HG03280 (cell line): ENCODE results near the gene INPP5B.
"Not testable (repeated sequence)": the region's sequence is repeated elsewhere in the genome, so short reads cannot be mapped to it uniquely, and the experiment has no call there.

Experiments
- ATAC-seq: cut with Tn5 transposase; IDR thresholded peaks from one replicate; pipeline ENCODE4 v1.9.1; 2021; ENCODE audit warnings: mild to moderate bottlenecking, moderate library complexity; ENCODE audit not compliant: unreplicated experiment

INPP5B gene

DNA sequence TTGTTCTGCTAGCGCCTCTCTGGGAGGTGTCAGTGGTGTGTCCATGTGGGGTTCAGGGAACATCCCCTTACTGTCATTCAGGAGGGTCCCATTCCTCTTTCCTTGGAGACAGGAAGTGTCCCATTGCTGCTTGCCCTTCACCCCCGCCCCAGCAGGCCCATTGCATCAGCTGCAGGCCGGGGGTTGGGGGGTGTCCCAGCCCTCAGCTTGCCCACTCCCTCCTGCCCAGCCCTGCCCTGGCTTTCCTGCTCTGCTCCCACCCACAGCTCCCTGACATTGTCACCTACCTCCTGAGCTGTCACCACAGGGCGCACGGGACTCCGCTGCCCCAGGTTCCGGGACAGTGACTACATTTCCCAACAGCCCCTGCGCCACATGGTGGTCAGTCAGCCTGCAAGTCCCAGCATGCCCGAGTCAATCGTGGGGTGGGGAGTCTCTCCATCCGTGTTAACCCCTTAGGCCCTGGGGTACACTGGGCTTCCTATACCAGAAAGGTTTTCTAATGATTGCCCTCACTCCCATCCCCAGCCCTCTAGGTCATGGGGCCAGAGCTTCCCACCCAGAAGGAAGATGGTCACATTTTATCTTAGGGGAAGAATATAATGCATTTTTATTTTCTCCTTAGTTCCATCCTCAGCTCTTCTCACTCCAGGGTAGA is at the start of gene INPP5B:
INPP5B (minus strand) TSS at position 351 of the 658 bp plus-strand sequence. CDS start 745 bp downstream, outside the sequence.
- peak; percentile 93 for ATAC-seq

GRCh38 chr1:37995751-37996345 is 49.0 kb upstream of the INPP5B start:
- no peak for ATAC-seq

DNA sequence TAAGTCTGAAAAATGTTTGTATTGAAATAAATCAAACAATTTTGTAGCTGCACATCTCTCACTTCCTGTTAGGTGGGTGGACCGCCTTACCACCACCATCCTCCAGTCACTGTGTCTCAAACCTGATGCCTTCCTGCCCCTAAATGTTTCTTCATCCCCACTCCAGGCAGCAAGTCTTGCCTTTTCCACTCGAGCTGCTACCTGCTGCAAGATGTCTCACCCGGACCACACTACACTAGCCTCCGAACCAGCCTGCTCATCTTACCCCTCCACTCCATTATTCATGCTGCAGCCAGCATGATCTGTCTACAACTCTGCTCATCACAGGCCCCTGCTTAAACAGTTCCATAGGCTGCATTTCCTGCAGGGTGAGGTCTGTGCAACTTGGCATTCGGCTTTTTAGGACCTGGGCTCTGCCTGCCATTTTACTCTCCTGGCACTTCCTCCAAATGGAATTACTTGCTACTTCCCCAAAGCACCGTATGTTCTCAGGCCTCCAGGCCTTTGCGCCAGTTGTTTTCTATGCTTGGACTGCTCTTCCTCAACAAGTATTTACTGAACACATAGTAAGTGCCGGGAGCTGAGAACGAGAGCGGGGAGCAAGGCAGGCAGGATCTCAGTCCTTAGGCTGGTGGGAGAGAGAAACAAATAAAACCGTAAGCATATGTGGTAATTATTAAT is 48.2 kb upstream of the INPP5B start:
- no peak for ATAC-seq

DNA sequence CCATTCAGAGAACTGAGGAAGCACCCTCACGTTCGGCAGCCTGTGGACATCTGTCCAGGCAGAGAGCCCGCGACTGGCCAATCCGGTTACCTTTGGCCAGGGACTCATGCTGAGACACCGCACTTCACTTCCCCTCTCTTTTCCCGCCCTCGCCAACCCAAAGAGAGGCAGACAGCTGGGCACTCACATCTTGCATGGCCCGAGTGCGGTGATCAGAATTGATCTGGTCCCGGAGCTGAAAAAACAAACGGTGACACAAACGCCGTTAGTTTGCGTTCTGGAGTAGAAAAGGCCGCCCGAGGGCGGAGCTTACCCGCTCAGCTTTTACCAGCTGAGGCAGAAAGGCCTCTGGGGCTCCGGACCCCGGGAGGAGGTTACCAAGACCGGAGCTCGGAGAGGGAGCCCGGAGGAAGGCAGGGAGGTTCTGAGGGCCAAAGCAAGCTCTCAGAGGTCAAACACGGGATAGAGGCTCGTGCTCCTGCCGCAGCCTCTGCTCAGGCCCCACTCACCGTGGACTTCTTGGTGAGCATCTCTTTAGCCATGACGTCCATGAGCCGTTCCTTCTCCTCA is 42.6 kb upstream of the INPP5B start:
- ATAC-seq: no peak

DNA sequence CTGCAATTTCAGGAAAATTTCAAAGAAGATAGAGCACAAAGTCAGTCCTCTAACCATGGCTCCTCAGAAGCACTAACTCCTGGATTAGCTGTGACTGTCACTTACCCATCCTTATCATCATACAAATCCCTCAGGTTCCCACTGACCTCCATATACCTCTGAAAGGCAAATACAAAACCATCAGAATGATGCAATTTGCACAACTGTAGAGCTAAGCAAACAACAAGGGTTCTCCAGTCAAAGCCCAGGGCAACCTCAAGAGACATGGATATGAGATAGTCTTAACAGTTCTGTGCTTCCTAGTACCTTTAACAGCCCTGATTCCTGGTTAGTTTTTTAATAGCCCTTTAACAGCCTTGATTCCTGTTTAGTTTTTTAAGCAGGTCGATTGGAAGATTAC is 40.8 kb upstream of the INPP5B start:
- ATAC-seq: no peak

GRCh38 chr1:37983546-37983945 is 36.7 kb upstream of the INPP5B start:
- no peak for ATAC-seq

DNA sequence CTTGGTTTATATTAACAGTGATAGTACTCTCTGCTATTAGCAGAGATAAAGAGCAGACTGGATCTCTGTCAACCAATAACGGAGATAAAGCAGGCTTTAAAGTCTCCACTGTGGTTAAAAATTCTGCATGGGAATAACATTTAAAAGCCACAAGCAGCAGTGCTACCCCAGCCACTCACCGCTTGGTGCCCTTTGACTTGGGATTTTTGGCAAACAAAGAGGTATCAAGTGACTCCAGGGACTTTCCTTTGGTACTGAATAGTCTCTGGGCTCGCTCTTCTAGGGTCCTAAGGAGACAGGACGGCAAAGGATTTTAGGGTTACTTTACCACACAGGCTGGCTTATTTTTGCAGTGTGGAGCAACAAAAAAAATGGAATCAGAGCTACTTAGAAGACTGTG is 31.7 kb upstream of the INPP5B start:
- no peak for ATAC-seq

DNA sequence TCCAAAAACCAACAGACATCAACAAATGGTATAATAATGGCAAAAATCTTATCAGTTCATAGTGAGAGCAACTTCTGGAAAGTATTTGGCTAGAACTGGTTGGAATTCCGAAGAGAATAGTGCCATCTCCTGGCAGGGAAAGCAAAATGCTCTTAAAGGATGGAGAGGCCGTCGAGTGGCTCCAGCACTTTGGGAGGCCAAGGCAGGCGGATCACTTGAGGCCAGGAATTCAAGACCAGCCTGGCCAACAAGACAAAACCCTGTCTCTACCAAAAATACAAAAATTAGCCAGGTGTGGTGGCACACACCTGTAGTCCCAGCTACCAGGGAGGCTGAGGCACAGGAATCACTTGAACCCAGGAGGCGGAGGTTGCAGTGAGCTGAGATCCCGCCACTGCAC is 28.2 kb upstream of the INPP5B start:
- not testable (repeated sequence) for ATAC-seq

- no peak for ATAC-seq
These were observed 27.7 kb upstream of the INPP5B start for GRCh38 chr1:37974567-37974966.

- ATAC-seq: not testable (repeated sequence)
These were observed 26.8 kb upstream of the INPP5B start for GRCh38 chr1:37973684-37974083.

DNA sequence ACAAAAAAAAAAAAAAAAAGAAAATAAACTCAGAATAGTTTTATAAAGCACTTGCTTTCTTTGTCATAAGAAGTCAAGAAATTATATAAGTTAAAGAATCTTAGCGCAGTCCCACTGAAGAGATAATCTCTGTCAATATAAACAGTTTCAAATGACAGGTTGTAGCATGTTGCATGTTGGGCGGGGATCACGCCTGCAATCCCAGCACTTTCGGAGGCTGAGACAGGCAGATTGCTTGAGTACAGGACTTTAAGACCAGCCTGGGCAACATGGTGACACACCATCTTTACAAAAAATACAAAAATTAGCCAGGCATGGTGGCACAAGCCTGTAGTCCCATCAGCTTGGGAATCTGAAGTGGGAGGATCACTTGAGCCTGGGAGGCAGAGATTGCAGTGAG is 18.4 kb upstream of the INPP5B start:
- ATAC-seq: no peak

DNA sequence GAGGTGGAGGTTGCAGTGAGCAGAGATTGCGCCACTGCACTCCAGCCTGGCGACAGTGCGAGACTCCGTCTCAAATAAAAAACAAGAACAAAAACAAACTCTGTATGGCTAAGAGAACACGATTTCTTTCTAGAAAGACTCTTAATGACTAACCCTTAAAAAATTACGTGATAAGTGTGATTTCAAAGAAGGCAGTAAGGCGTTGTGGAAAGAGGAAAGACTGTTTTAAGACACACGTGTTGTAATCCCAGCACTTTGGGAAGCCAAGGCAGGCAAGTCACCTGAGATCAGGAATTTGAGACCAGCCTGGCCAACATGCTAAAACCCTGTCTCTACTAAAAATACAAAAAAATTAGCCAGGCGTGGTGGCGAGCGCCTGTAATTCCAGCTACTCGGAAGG is 17.3 kb upstream of the INPP5B start:
- ATAC-seq: not testable (repeated sequence)

DNA sequence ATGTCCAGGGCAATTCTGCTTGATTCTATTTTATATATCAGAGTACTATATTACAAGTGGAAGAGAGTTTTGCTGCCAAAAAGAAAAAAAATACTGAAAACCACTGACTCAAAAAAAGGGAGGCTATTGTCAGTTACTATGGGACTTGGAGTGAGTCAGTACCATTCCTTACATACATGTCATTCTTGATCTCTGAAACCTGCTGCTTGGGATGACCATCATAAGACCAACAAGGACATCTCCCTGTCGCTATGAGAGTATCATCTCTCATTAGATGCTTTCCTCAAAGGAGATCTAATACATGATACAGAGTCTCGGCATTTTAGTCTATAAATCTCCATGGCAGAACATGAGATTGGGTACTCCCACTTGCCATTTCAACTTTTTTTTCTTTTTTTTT is 11.8 kb upstream of the INPP5B start:
- no peak for ATAC-seq

GRCh38 chr1:37955685-37956084 is 8.8 kb upstream of the INPP5B start:
- ATAC-seq: no peak

- no peak for ATAC-seq
These were observed 7.6 kb upstream of the INPP5B start for GRCh38 chr1:37954316-37954971.

- ATAC-seq: no peak
These were observed 5.9 kb upstream of the INPP5B start for GRCh38 chr1:37952738-37953137.

DNA sequence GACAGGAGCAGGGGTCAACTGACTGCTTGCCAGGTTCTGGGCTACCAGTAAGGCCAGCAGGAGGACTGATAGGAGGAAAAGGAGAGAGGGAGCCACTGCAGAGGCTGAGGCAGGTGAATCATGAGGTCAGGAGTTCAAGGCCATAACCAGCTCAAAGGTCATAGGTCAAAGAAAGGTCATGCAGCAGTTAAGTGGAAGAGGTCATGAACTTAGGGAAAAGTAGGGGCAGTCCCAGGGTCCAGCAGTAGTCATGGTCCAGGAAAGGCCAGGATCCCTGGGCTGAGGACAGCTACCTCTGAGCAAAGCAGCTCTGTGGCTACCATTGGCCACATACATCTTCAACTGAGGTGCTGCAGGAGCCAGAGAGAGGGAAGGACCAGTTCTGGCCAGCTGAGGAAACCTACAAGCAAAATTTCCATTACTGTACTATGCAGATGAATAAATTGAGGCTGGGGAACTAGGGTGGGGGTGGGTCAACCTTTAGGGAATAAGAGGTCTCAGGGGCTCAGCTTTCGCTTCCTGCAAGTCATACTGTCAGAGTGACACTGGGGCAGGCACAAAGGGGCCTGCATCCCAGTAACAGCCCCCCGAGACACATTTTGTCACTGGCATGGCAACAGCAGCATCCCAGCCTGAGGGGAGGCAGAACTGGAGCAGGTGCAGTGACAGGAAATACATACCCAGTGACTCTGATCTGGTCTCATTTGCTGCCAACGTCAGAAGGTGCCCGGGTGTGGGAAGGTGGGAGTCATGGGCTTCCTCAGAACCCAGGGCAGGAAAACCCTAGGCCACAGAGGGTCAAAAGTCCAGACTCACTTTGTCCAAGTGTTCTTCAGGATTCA is 5.2 kb upstream of the INPP5B start:
- ATAC-seq: no peak

GRCh38 chr1:37951041-37951782 is 4.4 kb upstream of the INPP5B start:
- ATAC-seq: no peak

GRCh38 chr1:37949524-37950152 is 2.8 kb upstream of the INPP5B start:
- ATAC-seq: no peak
